Neural cell (in vitro differentiated cells): Measurements from ENCODE around the gene MACF1.
"Not testable (repeated sequence)": the region's sequence is repeated elsewhere in the genome, so short reads cannot be mapped to it uniquely, and the experiment has no call there.

ENCODE experiments used
- CTCF ChIP-seq: fragments of 450-650 bp; IDR thresholded peaks from 2 replicates; pipeline ENCODE4 v1.5.1; 2014; ENCODE audit warnings: antibody characterized with exemption, mild to moderate bottlenecking, moderate library complexity; ENCODE audit not compliant: poor library complexity, severe bottlenecking
- EP300 ChIP-seq: fragments of 450-650 bp; conservative IDR thresholded peaks from 2 replicates; pipeline ENCODE4 v1.6.1; 2014; ENCODE audit warnings: antibody characterized with exemption, mild to moderate bottlenecking, moderate library complexity; ENCODE audit not compliant: poor library complexity, severe bottlenecking
- EZH2 ChIP-seq: fragments of 200-600, 300-800 bp; shearing (Covaris generic), sonication (generic); IDR thresholded peaks from 2 replicates; pipeline ENCODE4 v1.6.1; 2014; ENCODE audit warnings: antibody characterized with exemption, low read length, borderline replicate concordance, mild to moderate bottlenecking; ENCODE audit not compliant: insufficient read depth, poor library complexity, severe bottlenecking
- MXI1 ChIP-seq: fragments of 450-650 bp; conservative IDR thresholded peaks from 2 replicates; pipeline ENCODE4 v1.6.1; 2014; ENCODE audit warnings: antibody characterized with exemption, mild to moderate bottlenecking; ENCODE audit not compliant: poor library complexity, severe bottlenecking
- POLR2AphosphoS5 ChIP-seq: IDR thresholded peaks from 2 replicates; pipeline ENCODE4 v1.6.1; 2012
- RAD21 ChIP-seq: fragments of 450-650 bp; conservative IDR thresholded peaks from 2 replicates; pipeline ENCODE4 v1.6.1; 2014; ENCODE audit warnings: antibody characterized with exemption, mild to moderate bottlenecking, moderate library complexity
- REST ChIP-seq: IDR thresholded peaks from 2 replicates; pipeline ENCODE4 v1.6.1; 2012; ENCODE audit warnings: borderline replicate concordance
- TAF1 ChIP-seq: IDR thresholded peaks from 2 replicates; pipeline ENCODE4 v1.6.1; 2012; ENCODE audit warnings: low read depth

- not testable (repeated sequence) for TF ChIP-seq CTCF, MXI1, POLR2AphosphoS5, REST, EZH2, TAF1, EP300, RAD21
Measured at GRCh38 chr1:39161811-39162210, 42.7 kb upstream of the MACF1 start.
